ENCODE data around the gene SLC16A3.
"Not testable (repeated sequence)": the region's sequence is repeated elsewhere in the genome, so short reads cannot be mapped to it uniquely, and the experiment has no call there.

The SLC16A3 gene

GRCh38 chr17:82247182-82247823, 18.5 kb downstream of the SLC16A3 start:
- DNase-seq (ENCODE audit: low spot score) = no peak

GRCh38 chr17:82247856-82248671, 19.2 kb downstream of the SLC16A3 start:
- no peak for DNase-seq (ENCODE audit: low spot score)

GRCh38 chr17:82248815-82249674, 20.2 kb downstream of the SLC16A3 start:
- no peak for DNase-seq (ENCODE audit: low spot score)

GRCh38 chr17:82249896-82250581, 21.2 kb downstream of the SLC16A3 start:
- DNase-seq (ENCODE audit: low spot score) = no peak

- no peak for DNase-seq (ENCODE audit: low spot score)
Measured at GRCh38 chr17:82250868-82251500, 22.1 kb downstream of the SLC16A3 start.

- DNase-seq (ENCODE audit: low spot score) = no peak
Measured at GRCh38 chr17:82252511-82253178, 23.8 kb downstream of the SLC16A3 start.

GRCh38 chr17:82253179-82253544, 24.3 kb downstream of the SLC16A3 start:
- no peak for DNase-seq (ENCODE audit: low spot score)

- not testable (repeated sequence) for DNase-seq (ENCODE audit: low spot score)
Measured at GRCh38 chr17:82254096-82254495, 25.3 kb downstream of the SLC16A3 start.

GRCh38 chr17:82254746-82255145, 25.9 kb downstream of the SLC16A3 start:
- DNase-seq (ENCODE audit: low spot score) = not testable (repeated sequence)

GRCh38 chr17:82255402-82255972, 26.6 kb downstream of the SLC16A3 start:
- DNase-seq (ENCODE audit: low spot score) = no peak

GRCh38 chr17:82256242-82256885, 27.5 kb downstream of the SLC16A3 start:
- DNase-seq (ENCODE audit: low spot score) = no peak

GRCh38 chr17:82257473-82257872, 28.6 kb downstream of the SLC16A3 start:
- DNase-seq (ENCODE audit: low spot score) = peak; percentile 58

- no peak for DNase-seq (ENCODE audit: low spot score)
Measured at GRCh38 chr17:82258555-82258954, 29.7 kb downstream of the SLC16A3 start.

GRCh38 chr17:82259972-82260961, 31.4 kb downstream of the SLC16A3 start:
- DNase-seq (ENCODE audit: low spot score) = not testable (repeated sequence)

- DNase-seq (ENCODE audit: low spot score) = no peak
Measured at GRCh38 chr17:82262344-82262743, 33.5 kb downstream of the SLC16A3 start.

GRCh38 chr17:82263641-82264040, 34.8 kb downstream of the SLC16A3 start:
- no peak for DNase-seq (ENCODE audit: low spot score)

GRCh38 chr17:82266142-82266541, 37.3 kb downstream of the SLC16A3 start:
- no peak for DNase-seq (ENCODE audit: low spot score)

- peak; percentile 95 for DNase-seq (ENCODE audit: low spot score)
Measured at GRCh38 chr17:82267575-82268379, 38.9 kb downstream of the SLC16A3 start.
